ENCODE data around the gene GNG4. TPM values are rescaled to one million over a fixed set of nuclear protein-coding genes. Genes with fewer than 3 reads are reported as not detected.

GNG4 gene
- total RNA-seq, 1 experiment from 2014 or later = 0.13 TPM

Small RNA genes within 50 kb of the gene (small RNA-seq; reads per million reads assigned to genes)
- not detected for gene MTCO3P46
- gene MTND4LP21 = not detected

Other genes with a start within 250 kb of the GNG4 start
- gene B3GALNT2, start 145.3 kb downstream of the GNG4 start, total RNA-seq (2014; rRNA removed; shearing (Covaris generic)) = 20.1 and 30.9 TPM in 2 replicates
- gene LYST, start 217.1 kb upstream of the GNG4 start, total RNA-seq (2014; rRNA removed; shearing (Covaris generic)) = 0.57 and 1.0 TPM in 2 replicates

Measured in HT-29 (cell line).